ENCODE results near the gene ITPK1.

ITPK1 gene

GRCh38 chr14:92958373-92959188 is 157.1 kb downstream of the ITPK1 start:
- DNase-seq: peak in 51 of 56 donors; percentile 39 to 92 (median 76)

GRCh38 chr14:92956961-92957360 is 158.8 kb downstream of the ITPK1 start:
- DNase-seq: no peak

- DNase-seq: peak in 1 of 56 donors; percentile 31
Measured at GRCh38 chr14:92955381-92955780, 160.3 kb downstream of the ITPK1 start.

- no peak for DNase-seq
Measured at GRCh38 chr14:92954933-92955332, 160.8 kb downstream of the ITPK1 start.

- no peak for DNase-seq
Measured at GRCh38 chr14:92953526-92953925, 162.2 kb downstream of the ITPK1 start.

- peak in 30 of 56 donors; percentile 18 to 68 (median 36) for DNase-seq
Measured at GRCh38 chr14:92952481-92953298, 163.0 kb downstream of the ITPK1 start.

- peak in 53 of 56 donors; percentile 11 to 91 (median 75) for DNase-seq
Measured at GRCh38 chr14:92951912-92952471, 163.7 kb downstream of the ITPK1 start.

GRCh38 chr14:92951261-92951660 is 164.5 kb downstream of the ITPK1 start:
- DNase-seq: no peak

GRCh38 chr14:92950773-92951172 is 165.0 kb downstream of the ITPK1 start:
- no peak for DNase-seq

GRCh38 chr14:92950193-92950540 is 165.6 kb downstream of the ITPK1 start:
- no peak for DNase-seq

- DNase-seq: no peak
Measured at GRCh38 chr14:92949496-92950192, 166.1 kb downstream of the ITPK1 start.

GRCh38 chr14:92948647-92949046 is 167.1 kb downstream of the ITPK1 start:
- no peak for DNase-seq

GRCh38 chr14:92946847-92947545 is 168.7 kb downstream of the ITPK1 start:
- DNase-seq: no peak

- DNase-seq: no peak
Measured at GRCh38 chr14:92945959-92946846, 169.5 kb downstream of the ITPK1 start.

GRCh38 chr14:92945544-92945943 is 170.2 kb downstream of the ITPK1 start:
- DNase-seq: no peak

GRCh38 chr14:92944976-92945375 is 170.7 kb downstream of the ITPK1 start:
- no peak for DNase-seq

GRCh38 chr14:92943855-92944570 is 171.7 kb downstream of the ITPK1 start:
- DNase-seq: no peak

- DNase-seq: no peak
Measured at GRCh38 chr14:92942976-92943710, 172.6 kb downstream of the ITPK1 start.

Data from nucleus accumbens (tissue), 56 donors.